H1 (cell line): Measurements from ENCODE around the gene LAS1L.

Source experiments
- CTCF ChIP-seq, 3 experiments: IDR thresholded peaks; 1 replicate in 2 of 3; 2 replicates in 1 of 3; pipeline versions ENCODE4 v1.5.1 to v1.6.1; 2011; ENCODE audit warnings: low read length in 3 of 3, mild to moderate bottlenecking in 3 of 3, inconsistent platforms in 2 of 3, low read depth in 1 of 3, moderate library complexity in 1 of 3; ENCODE audit not compliant: insufficient read depth in 1 of 3; ENCODE audit errors: control extremely low read depth in 1 of 3
- EZH2 ChIP-seq: fragments of 200-600 bp; sonication (generic); IDR thresholded peaks from 2 replicates; pipeline ENCODE4 v1.7.1; 2012; ENCODE audit warnings: low read depth, mild to moderate bottlenecking, moderate library complexity, low read length, inconsistent platforms; ENCODE audit not compliant: severe bottlenecking
- GTF2F1 ChIP-seq: IDR thresholded peaks from 2 replicates; pipeline ENCODE4 v1.6.1; 2012; ENCODE audit warnings: low read depth, low read length, improper control_type of control experiment, borderline replicate concordance
- KDM1A ChIP-seq: fragments of 200-600, 300-600 bp; sonication (generic); IDR thresholded peaks from 2 replicates; pipeline ENCODE4 v1.7.1; 2016; ENCODE audit warnings: mild to moderate bottlenecking, low read length, borderline replicate concordance
- POLR2A ChIP-seq, 2 experiments: IDR thresholded peaks; 1 replicate in 1 of 2; 2 replicates in 1 of 2; pipeline ENCODE4 v1.6.1; 2011; ENCODE audit warnings: low read depth in 2 of 2, low read length in 2 of 2, mild to moderate bottlenecking in 2 of 2; ENCODE audit errors: control extremely low read depth in 1 of 2
- POLR2AphosphoS5 ChIP-seq: IDR thresholded peaks from 2 replicates; pipeline ENCODE4 v1.6.1; 2011; ENCODE audit warnings: low read depth, low read length
- RBBP5 ChIP-seq: IDR thresholded peaks from 2 replicates; pipeline ENCODE4 v1.7.1; 2012; ENCODE audit warnings: low read depth, mild to moderate bottlenecking, inconsistent platforms, low read length, moderate library complexity, borderline replicate concordance
- RXRA ChIP-seq: IDR thresholded peaks from 2 replicates; pipeline ENCODE4 v1.6.1; 2011; ENCODE audit warnings: low read depth, mild to moderate bottlenecking, low read length, moderate library complexity; ENCODE audit not compliant: insufficient read depth

GRCh38 chrX:65536291-65536690 lies 1.7 kb upstream of the LAS1L start:
- TF ChIP-seq EZH2 (no peak), POLR2AphosphoS5 (no peak), RBBP5 (no peak), CTCF (IDR thresholded peaks at IDR 0.05; ENCODE audit: control extremely low read depth in 1 of 3, insufficient read depth in 1 of 3, low read depth in 1 of 3, low read length in 3 of 3) (no peak), GTF2F1 (no peak), RXRA (no peak), POLR2A (IDR thresholded peaks at IDR 0.05; ENCODE audit: control extremely low read depth in 1 of 2, low read depth in 2 of 2, low read length in 2 of 2) (no peak), KDM1A (no peak)
